GM23338 (cell line): ENCODE measurements around the gene CYB5B.

Source experiments
- CTCF ChIP-seq, 2 experiments: fragments of 200-600 bp in 1 of 2; sonication (generic) in 1 of 2; conservative IDR thresholded peaks; 2 replicates each; pipeline versions ENCODE4 v1.5.1 to v1.6.1; 2016 to 2017; ENCODE audit warnings: antibody characterized with exemption in 2 of 2, low read depth in 2 of 2, mild to moderate bottlenecking in 2 of 2, moderate library complexity in 1 of 2
- EZH2 ChIP-seq: fragments of 200-600 bp; sonication (generic); IDR thresholded peaks from one replicate; pipeline ENCODE4 v1.8.0; 2017; ENCODE audit warnings: antibody characterized with exemption, mild to moderate bottlenecking, low read depth; ENCODE audit not compliant: unreplicated experiment
- POLR2AphosphoS5 ChIP-seq: IDR thresholded peaks from 2 replicates; pipeline ENCODE4 v1.6.1; 2016; ENCODE audit warnings: antibody characterized with exemption, low read depth
- ZNF331 ChIP-seq: fragments of 250-450 bp; sonication (Bioruptor Pico); IDR thresholded peaks from 2 replicates; pipeline ENCODE4 v1.5.0; 2020; ENCODE audit warnings: low read depth, mild to moderate bottlenecking, moderate library complexity
- TF ChIP-seq, protein P1 (sequence below): IDR thresholded peaks from one replicate; pipeline ENCODE4 v1.6.1; 2018; ENCODE audit warnings: antibody characterized with exemption; ENCODE audit not compliant: unreplicated experiment
- TF ChIP-seq, protein P2 (sequence below): IDR thresholded peaks from 2 replicates; pipeline ENCODE4 v1.6.1; 2016; ENCODE audit warnings: antibody characterized with exemption

GRCh38 chr16:69411064-69411985 is 13.1 kb upstream of the CYB5B start:
- TF ChIP-seq CTCF (conservative IDR thresholded peaks at IDR 0.05; ENCODE audit: low read depth in 2 of 2) (no peak), ZNF331 (no peak), POLR2AphosphoS5 (no peak), EZH2 (no peak)
- TF ChIP-seq, protein P1, sequence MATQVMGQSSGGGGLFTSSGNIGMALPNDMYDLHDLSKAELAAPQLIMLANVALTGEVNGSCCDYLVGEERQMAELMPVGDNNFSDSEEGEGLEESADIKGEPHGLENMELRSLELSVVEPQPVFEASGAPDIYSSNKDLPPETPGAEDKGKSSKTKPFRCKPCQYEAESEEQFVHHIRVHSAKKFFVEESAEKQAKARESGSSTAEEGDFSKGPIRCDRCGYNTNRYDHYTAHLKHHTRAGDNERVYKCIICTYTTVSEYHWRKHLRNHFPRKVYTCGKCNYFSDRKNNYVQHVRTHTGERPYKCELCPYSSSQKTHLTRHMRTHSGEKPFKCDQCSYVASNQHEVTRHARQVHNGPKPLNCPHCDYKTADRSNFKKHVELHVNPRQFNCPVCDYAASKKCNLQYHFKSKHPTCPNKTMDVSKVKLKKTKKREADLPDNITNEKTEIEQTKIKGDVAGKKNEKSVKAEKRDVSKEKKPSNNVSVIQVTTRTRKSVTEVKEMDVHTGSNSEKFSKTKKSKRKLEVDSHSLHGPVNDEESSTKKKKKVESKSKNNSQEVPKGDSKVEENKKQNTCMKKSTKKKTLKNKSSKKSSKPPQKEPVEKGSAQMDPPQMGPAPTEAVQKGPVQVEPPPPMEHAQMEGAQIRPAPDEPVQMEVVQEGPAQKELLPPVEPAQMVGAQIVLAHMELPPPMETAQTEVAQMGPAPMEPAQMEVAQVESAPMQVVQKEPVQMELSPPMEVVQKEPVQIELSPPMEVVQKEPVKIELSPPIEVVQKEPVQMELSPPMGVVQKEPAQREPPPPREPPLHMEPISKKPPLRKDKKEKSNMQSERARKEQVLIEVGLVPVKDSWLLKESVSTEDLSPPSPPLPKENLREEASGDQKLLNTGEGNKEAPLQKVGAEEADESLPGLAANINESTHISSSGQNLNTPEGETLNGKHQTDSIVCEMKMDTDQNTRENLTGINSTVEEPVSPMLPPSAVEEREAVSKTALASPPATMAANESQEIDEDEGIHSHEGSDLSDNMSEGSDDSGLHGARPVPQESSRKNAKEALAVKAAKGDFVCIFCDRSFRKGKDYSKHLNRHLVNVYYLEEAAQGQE: no peak
- TF ChIP-seq, protein P2, sequence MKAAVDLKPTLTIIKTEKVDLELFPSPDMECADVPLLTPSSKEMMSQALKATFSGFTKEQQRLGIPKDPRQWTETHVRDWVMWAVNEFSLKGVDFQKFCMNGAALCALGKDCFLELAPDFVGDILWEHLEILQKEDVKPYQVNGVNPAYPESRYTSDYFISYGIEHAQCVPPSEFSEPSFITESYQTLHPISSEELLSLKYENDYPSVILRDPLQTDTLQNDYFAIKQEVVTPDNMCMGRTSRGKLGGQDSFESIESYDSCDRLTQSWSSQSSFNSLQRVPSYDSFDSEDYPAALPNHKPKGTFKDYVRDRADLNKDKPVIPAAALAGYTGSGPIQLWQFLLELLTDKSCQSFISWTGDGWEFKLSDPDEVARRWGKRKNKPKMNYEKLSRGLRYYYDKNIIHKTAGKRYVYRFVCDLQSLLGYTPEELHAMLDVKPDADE: no peak
